Motor neuron (in vitro differentiated cells): ENCODE measurements around the gene DCTN3. TPM values are rescaled to one million over a fixed set of nuclear protein-coding genes. Genes with fewer than 3 reads are reported as not detected.

ENCODE experiments used
- ATAC-seq, 8 experiments: fragments of 200-7000 bp; cut with Tn5 transposase; replicated peaks in 6 of 8; 2 replicates each; pipeline ENCODE4 v1.8.0; 2021; ENCODE audit warnings: mild to moderate bottlenecking in 8 of 8, moderate library complexity in 8 of 8
- H3K27ac ChIP-seq, 2 donors: fragments of 250-450 bp; sonication (Bioruptor Pico); 2 replicates each; pipeline ENCODE4 v1.9.0; 2021; ENCODE audit warnings: antibody characterized with exemption in 2 of 2, mild to moderate bottlenecking in 2 of 2, moderate library complexity in 1 of 2
- H3K4me1 ChIP-seq, 2 donors: fragments of 250-450 bp; sonication (Bioruptor Pico); replicated peaks in 1 of 2; 2 replicates each; pipeline ENCODE4 v1.6.1; 2021; ENCODE audit warnings: antibody characterized with exemption in 2 of 2, mild to moderate bottlenecking in 2 of 2, moderate library complexity in 1 of 2
- H3K4me3 ChIP-seq, 5 donors: fragments of 250-450 bp; sonication (Bioruptor Pico); 2 replicates each; pipeline ENCODE4 v1.9.0; 2021; ENCODE audit warnings: antibody characterized with exemption in 5 of 5, mild to moderate bottlenecking in 5 of 5, moderate library complexity in 4 of 5
- WGBS, 10 experiments: fragments of 450-650 bp; shearing (Covaris generic); methylation state at CpG; one replicate each; pipeline ENCODE4 v1.0.0; 2022; 5-methylcytosine and 5-hydroxymethylcytosine counted together
- in situ Hi-C, 9 experiments: fragments of 400-800 bp; cut with MboI; loops; one replicate each; pipeline ENCODE4 v1.15.0; 2021; ENCODE audit warnings: low sequenced_read_pairs in 9 of 9, low pct_unique_long_range_greater_than_20kb in 2 of 9; ENCODE audit not compliant: unreplicated experiment in 9 of 9
- total RNA-seq, 8 experiments: library from RNA; unstranded; fragments of 300-600 nt; gene quantifications; 2 replicates each; pipeline versions ENCODE4 v1.2.3 to v1.2.4, GENCODE V29; 2022

DCTN3 gene
- total RNA-seq, 8 experiments from 2014 or later, result 67.7 to 217 (median 176) TPM

DNA sequence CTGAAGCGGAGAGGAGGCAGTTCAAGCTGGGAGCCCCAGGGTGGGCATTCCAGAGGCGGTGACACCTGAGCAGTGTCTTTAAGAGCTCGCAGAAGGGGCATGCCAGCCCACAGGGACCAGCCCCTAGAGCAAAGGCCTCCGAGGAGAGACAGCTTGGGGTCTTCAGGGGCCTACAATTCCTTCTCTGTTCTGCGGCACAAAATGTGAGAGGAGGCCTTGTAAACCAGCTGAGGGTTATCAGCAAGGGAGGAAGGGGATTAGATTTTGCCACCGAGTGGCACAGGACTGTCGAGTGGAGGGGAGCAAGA is 17.8 kb upstream of the DCTN3 start:
- H3K27ac ChIP-seq, result peak overlapping the region; percentile 1
- in situ Hi-C loops, result no loop called here
- 0 to 29% (median 16%) methylated on average over 1 to 5 of the region's 7 CpGs; no CpG with 5 or more reads in 4 of the 10 experiments for WGBS, 10 experiments
- H3K4me1 ChIP-seq, result peaks cover 10 to 14% of the 10 kb centered on the region in 2 donors
- no peak for ATAC-seq
- peak overlapping the region; percentile 43 to 81 (median 50) for H3K4me3 ChIP-seq

DNA sequence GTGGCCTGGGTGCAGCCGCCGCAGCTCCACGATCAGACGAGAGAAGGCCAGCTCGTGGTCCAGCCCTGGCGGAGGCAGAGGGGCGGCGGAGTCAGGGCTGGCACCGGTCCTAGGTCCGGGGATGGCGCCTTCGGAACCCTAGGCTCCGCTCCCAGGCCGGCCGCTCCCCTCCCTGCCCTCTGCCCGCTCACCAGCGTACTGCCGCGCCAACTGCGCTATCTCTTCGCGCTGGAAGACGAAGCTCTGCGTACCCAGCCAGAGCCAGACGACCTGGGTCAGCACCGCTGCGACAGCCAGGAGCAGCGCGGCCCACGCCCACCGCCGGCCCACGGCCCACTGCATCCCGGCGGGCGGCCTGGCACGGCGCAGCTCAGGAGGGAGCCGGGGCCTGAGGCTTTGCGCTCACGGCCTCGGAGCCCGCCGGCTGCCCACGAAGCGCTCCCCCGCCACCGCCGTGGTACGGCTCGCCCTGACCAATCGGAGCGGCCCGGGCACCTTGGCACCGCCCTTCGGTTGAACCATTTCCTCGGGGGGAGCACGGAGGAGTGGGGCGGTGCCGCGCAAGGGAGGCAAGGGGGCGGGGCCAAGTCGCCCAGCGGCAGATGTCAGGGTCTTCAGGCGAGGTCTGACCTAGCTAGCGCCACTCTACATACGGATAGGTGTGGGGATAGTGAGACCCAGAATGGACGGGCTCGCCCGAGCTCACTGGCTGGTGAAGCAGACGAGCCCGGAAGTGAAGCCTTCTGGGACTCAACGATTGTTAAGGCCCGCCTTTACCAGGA is 17.3 kb upstream of the DCTN3 start, which contains the start of gene SIGMAR1:
TSS of gene SIGMAR1 (minus strand) at position 432 of the 782 bp plus-strand sequence. CDS start at position 342, 90 bp downstream.
- Histone ChIP-seq H3K27ac (peak within 1 kb of the TSS; percentile 17 to 31), H3K4me1 (peaks cover 10 to 14% of the 10 kb centered on the region in 2 donors), H3K4me3 (peak within 1 kb of the TSS; percentile 43 to 81 (median 50))
- ATAC-seq, result peak; percentile 89 to 94 (median 91)
- WGBS, 10 experiments, result 0 to 1% (median 0%) methylated on average over 1 to 14 of the region's 74 CpGs; no CpG with 5 or more reads in 6 of the 10 experiments
- in situ Hi-C loops, result no loop called here

DNA sequence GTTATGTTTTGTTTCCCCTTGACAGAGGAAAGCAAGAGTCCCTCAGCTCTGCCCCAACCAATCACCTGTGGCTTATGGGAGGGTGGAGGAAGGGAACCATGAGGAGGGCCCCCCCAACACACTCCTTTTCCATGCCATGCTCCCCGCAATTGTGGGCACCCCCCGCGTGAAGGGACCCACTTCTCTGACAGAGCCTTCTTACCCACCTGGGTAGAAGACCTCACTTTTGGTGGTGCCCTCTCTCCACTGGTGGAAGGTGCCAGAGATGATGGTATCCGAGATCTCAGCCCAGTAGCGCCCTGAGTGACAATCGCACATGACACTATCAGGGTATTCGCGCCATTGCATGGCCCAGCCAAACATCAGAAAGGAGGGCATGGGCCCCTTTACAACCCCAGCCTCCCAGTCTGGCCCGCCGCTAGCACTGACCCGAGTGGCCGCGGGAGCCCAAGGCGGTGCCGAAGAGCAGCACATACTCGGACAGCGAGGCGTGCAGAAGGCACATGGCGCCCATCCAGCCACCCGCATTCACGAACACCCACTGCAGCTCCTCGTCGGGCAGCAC is 16.6 kb upstream of the DCTN3 start:
- Histone ChIP-seq H3K27ac (no peak overlapping the region), H3K4me3 (peak overlapping the region; percentile 43 to 81 (median 50)), H3K4me1 (peaks cover 10 to 14% of the 10 kb centered on the region in 2 donors)
- ATAC-seq, result peak in 1 of 8 experiments; percentile 25
- in situ Hi-C loops, result no loop called here
- 0 to 17% (median 3%) methylated on average over 3 to 14 of the region's 23 CpGs; no CpG with 5 or more reads in 5 of the 10 experiments for WGBS, 10 experiments

DNA sequence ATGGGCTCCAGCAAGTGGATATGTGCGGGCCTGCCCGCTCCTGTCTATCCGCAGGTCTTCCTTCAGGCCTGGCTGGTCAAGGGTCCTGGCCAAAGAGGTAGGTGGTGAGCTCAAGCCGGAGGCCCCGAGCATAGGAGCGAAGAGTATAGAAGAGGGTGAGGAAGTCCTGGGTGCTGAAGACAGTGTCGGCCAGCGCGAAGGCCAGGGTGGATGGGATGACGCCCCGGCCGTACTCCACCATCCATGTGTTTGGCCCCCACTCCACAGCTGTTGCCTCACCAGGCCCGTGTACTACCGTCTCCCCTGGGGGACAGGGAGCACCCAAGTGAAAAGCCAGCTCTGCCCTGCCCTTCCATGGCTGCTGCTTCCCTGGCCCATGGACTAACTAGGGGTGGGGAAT is 15.3 kb upstream of the DCTN3 start:
- H3K27ac ChIP-seq, result no peak overlapping the region
- 90 to 100% (median 97%) methylated on average over 1 to 6 of the region's 14 CpGs; no CpG with 5 or more reads in 5 of the 10 experiments for WGBS, 10 experiments
- no peak for ATAC-seq
- in situ Hi-C loops, result no loop called here
- H3K4me3 ChIP-seq, result no peak overlapping the region
- H3K4me1 ChIP-seq, result peaks cover 10 to 14% of the 10 kb centered on the region in 2 donors

DNA sequence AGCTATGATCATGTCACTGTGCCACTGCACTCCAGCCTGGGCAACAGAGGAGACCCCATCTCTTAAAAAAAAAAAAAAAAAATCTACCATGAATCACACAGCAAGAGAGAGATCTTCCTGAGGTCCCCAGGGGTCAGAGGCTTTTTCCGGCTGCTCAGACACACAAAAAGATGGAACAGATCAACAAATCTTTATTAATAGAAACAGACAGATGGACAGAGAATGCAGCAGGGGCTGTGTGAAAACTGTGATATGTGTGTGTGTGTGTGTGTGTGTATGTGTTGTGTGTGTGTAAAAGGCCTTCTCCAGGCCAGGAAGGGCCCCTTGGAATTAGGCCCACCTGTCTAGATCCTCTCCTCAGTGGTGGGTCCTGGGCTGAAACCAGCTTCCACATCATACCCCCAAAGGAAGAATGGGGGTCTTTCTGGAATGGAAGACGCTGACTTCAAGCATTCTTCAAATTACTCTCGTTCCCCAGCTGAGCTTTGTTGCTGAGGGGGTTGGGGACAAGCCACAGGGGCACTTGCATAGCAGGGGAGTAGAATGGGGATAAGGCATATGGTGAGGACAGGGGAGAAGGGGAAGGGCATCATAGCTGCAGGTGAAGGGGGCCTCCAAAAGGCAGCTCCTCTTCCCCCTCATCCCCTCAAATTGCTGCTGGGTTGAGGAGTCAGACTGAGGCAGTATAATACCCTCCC is 14.4 kb upstream of the DCTN3 start:
- in situ Hi-C loops, result no loop called here
- Histone ChIP-seq H3K4me3 (no peak overlapping the region), H3K4me1 (peaks cover 10 to 14% of the 10 kb centered on the region in 2 donors), H3K27ac (no peak overlapping the region)
- no peak for ATAC-seq
- 20 to 100% (median 61%) methylated on average over 1 to 3 of the region's 3 CpGs; no CpG with 5 or more reads in 2 of the 10 experiments for WGBS, 10 experiments

DNA sequence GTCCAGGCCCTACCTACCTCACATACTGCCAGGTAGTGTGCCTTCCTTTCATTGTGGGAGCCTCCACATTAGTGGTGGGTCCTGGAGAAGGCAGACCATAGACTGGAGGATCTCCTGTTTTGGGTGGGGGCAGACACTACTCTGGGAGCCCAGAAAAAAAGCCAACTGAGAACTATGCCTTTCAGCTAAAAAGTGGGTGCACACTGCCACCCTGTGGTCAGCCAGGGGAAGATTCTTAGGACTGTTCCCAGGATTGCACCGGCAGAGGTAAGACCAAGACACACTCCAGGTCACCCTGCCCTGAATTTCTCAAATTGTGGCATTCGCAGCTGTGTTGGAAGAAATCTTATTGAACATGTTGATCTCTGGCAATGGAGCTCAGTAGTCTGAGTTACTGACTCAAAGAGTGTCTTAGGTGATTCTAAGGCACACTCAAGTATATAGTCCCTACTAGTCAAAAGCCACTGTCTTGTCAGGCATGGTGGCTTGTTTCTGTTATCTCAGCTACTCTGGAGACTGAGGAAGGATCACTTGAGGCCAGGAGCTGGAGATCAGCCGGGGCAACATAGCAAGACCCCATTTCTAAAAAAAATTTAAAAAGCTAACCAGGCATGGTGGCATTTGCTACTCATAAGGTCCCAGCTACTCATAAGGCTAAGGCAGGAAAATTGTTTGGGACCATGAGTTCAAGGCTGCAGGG is 13.7 kb upstream of the DCTN3 start:
- H3K4me1 ChIP-seq, result peaks cover 10 to 16% of the 10 kb centered on the region in 2 donors
- no peak overlapping the region for H3K4me3 ChIP-seq
- ATAC-seq, result peak in 6 of 8 experiments; percentile 4 to 21 (median 8)
- in situ Hi-C loops, result no loop called here
- 0 to 60% (median 13%) methylated on average over 1 to 3 of the region's 3 CpGs; no CpG with 5 or more reads in 3 of the 10 experiments for WGBS, 10 experiments
- H3K27ac ChIP-seq, result no peak overlapping the region

DNA sequence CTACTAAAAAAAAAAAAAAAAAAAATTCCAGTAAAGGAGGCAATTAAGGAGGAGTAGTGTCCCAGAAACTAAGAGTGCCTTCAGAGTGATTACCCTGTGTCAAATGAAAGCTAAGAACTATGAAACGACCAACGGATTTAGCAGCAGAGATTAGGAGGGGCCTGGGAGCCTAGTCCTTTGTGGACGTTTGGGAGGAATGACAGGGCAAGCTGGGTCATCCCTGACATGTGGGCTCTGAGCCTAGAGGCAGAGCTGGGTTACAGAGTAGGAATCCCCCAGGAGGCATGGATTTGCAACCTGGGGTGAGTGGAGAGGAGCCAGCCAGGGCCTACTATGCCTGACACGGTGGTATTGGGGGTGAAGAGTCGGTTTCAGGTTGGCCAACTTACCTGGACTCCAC is 12.9 kb upstream of the DCTN3 start:
- in situ Hi-C loops, result no loop called here
- ATAC-seq, result no peak
- Histone ChIP-seq H3K4me1 (peaks cover 12% of the 10 kb centered on the region in 2 donors), H3K4me3 (no peak overlapping the region), H3K27ac (no peak overlapping the region)
- 46 to 88% (median 52%) methylated on average over 1 to 4 of the region's 5 CpGs; no CpG with 5 or more reads in 4 of the 10 experiments for WGBS, 10 experiments

DNA sequence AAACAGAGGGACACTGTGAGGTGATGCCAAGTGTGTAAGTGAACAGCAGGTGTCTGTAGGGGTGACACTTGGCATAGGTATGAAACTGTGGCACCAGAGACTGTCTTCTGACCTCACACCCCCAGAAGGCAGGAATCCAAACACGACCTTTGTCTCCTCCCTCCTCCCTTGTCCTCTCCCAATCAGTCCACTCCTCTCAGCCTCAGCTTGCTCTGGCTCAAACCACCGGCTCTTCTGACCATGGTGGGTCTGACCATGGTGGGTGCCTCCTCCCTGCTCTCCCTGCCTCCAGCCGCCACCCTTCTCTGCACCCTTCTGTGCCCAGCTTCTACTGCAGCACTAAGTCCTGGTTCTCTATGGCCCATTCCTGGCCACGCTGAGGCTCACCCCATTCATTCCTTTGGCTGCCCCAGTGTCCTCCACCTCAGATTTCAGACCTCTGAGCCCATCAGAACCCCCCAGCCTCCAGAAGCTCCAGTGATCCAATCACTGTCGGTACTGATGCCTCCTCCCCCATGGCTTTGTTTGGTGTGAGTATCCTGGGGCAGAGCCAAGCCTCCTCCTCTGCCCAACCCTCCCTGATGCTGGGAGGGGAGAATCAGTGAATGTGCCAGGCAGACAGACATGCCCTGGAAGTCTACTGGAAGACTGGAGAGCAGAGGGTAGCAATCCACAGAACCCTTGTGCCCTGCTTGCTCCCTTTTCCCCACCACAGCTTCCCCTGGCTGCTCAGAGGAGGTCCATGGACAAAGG is 10.3 kb upstream of the DCTN3 start:
- Histone ChIP-seq H3K27ac (no peak overlapping the region), H3K4me1 (peaks cover 2 to 4% of the 10 kb centered on the region in 2 donors), H3K4me3 (no peak overlapping the region)
- ATAC-seq, result peak in 2 of 8 experiments; percentile 20 to 23
- WGBS, 10 experiments, result 12 to 71% (median 35%) methylated on average over 1 to 4 of the region's 5 CpGs; no CpG with 5 or more reads in 2 of the 10 experiments
- in situ Hi-C loops, result no loop called here

DNA sequence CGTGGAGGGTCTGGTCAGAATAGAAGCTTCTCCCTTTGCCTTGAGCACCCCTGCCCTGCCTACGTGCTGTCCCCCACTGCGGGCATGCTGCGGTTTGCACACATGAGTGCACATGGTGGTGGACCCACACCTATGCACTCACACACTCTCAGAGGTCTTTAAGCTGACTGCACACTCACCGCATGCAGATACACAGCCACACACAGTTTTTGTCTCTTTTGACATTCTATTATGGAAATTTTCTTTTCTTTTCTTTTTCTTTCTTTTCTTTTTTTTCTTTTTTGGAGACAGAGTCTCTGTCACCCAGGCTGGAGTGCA is 9.2 kb upstream of the DCTN3 start:
- Histone ChIP-seq H3K4me3 (no peak overlapping the region), H3K27ac (no peak overlapping the region), H3K4me1 (peaks cover 9 to 11% of the 10 kb centered on the region in 2 donors)
- in situ Hi-C loops, result no loop called here
- ATAC-seq, result no peak
- WGBS, 10 experiments, result 0 to 69% (median 40%) methylated on average over 1 to 5 of the region's 5 CpGs; no CpG with 5 or more reads in 1 of the 10 experiments

DNA sequence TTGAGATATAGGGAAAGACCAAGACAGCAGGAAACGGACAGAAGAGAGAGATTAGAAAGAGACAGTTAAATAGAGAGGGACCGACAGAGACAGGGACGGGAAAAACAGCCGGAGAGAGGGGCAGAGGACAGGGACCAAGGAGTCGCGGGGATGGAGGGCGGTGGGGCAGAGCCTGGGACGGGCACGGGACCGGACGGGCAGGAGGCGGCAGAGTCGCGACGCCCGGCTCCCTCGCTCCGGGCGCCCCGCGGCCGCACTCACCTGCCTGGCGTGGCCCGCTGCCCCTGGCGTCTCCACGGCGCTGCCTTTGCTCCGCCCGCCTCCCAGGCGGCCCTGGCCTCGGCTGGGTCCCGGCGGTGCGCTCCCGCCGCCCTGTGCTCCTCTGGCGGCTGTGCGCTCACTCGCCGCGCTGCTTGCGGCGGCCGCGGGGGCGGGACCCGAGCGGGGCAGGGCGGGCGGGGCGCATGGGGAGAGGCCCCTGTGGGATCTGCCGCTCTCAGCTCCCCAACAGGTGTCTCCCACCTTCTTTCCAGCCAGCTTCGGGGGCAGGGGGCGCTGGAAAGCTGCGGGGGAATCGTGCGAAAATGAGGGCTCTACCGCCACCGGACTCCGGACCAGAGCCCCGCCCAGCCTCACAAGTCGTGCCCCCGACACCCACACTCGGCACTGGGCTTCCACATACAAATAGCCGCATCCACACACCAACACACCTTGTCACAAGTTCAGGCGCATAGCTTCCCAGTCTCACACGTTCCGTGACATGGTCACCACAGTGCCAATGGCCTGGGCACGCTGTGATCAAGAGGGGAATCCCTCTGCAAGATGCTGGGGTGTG is 8.6 kb upstream of the DCTN3 start, which contains the start of gene ARID3C:
TSS of gene ARID3C (minus strand) at position 411 of the 835 bp plus-strand sequence. CDS start 1,052 bp downstream, outside the sequence.
- peak within 1 kb of the TSS; percentile 15 to 37 (median 23) for H3K4me3 ChIP-seq
- peaks cover 13 to 17% of the 10 kb centered on the region in 2 donors for H3K4me1 ChIP-seq
- in situ Hi-C loops, result no loop called here
- 0 to 13% (median 0%) methylated on average over 1 to 12 of the region's 69 CpGs; no CpG with 5 or more reads in 1 of the 10 experiments for WGBS, 10 experiments
- no peak within 1 kb of the TSS for H3K27ac ChIP-seq
- peak; percentile 80 to 90 (median 84) for ATAC-seq
